ENCODE measurements around the gene DISP3.

DNA sequence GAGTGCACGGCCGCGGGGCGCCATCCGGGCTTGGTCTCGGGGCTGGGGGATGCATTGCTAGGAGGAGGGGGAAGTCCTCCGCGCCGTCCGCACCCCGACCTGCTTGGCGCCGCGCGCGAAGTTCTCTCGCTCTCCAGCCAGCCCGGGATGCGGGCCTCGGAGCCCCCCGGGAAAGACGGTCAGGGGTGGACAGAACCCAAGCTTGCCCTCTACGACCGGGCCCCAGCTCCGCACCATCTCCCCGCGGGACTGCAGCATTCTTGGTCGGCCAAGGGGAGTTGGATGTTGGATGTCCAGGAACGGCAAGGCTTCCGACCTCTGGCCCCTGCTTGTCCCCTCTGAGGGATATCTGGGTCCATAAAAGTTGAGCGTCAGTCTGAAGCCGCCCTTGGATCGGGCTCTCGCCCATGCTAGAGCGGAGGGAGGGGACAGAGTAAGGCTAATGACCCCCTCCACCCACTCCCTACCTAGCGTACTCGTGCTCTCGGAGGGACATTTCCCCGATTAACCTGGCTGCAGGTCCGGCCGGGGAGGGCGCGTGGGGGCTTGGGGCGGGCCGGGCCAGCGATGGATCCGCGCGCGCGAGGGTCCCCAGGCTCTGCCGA is 522 bp downstream of the DISP3 start:
- TF ChIP-seq CTCF (optimal IDR thresholded peaks at IDR 0.05 in 1 of 3, IDR thresholded peaks at IDR 0.05 in 1 of 3, conservative IDR thresholded peaks at IDR 0.05 in 1 of 3; ENCODE audit: extremely low read depth in 1 of 3, insufficient read depth in 2 of 3, low read length in 3 of 3) (no peak), EZH2 (IDR thresholded peaks at IDR 0.05; ENCODE audit: low read length) (peak; percentile 80)
